Brain pericyte (primary cell): ENCODE data around the gene PAN3.
"Not testable (repeated sequence)": the region's sequence is repeated elsewhere in the genome, so short reads cannot be mapped to it uniquely, and the experiment has no call there.

Experiments used
- DNase-seq: peaks from one replicate; pipeline ENCODE4 v3.0.0-alpha.2; 2012; ENCODE audit warnings: low read depth, low spot score

Gene PAN3

DNA sequence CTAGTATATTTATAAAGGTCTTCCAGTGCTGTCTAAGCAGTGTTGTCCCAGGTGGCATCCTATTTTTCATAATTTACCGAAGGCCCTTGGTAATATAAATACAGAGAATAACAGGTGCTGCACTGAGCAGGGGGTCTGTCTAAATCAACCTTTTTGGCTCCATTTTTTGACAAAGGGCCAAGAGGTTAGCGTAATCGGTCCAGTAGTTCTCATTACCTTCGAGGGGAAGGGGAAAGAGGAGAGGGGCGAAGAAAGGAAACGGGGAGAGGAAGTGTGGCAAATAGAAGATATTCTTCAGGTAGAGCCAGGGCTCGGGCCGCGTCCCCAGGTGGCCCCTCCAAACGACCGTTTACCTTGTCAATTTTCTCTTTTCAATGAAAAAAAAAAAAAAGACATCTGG, 749 bp upstream of the PAN3 start:
- no peak for DNase-seq

DNA sequence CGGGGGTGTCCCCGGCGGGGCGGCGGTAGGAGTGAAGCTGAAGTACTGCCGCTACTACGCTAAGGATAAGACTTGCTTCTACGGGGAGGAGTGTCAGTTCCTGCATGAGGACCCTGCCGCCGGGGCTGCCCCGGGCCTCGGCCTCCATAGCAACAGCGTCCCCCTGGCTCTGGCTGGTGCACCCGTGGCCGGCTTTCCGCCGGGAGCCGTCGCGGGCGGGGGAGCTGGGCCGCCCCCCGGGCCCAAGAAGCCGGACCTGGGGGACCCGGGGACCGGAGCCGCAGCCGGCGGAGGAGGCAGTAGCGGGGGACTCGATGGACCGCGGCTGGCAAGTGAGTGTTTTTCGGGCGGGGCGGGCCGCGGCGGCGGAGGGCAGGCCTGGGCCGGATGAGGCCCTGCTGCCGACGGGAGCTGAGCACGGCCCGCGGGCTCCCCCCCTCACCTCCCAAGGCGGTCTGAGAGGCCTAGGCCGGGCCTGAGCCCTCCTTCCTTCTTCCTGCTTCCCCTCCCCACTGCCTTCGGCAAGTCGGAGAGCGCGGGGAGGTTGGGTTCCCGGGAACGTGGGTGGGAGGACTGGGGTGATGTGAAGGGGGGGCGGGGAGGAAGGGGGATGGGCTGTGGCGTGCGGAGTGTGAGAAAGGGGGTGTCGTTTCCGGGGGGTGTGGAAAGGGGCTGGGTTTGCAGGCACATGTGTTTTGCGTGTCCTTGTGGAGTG, 568 bp downstream of the PAN3 start:
- DNase-seq, result peak; percentile 10

DNA sequence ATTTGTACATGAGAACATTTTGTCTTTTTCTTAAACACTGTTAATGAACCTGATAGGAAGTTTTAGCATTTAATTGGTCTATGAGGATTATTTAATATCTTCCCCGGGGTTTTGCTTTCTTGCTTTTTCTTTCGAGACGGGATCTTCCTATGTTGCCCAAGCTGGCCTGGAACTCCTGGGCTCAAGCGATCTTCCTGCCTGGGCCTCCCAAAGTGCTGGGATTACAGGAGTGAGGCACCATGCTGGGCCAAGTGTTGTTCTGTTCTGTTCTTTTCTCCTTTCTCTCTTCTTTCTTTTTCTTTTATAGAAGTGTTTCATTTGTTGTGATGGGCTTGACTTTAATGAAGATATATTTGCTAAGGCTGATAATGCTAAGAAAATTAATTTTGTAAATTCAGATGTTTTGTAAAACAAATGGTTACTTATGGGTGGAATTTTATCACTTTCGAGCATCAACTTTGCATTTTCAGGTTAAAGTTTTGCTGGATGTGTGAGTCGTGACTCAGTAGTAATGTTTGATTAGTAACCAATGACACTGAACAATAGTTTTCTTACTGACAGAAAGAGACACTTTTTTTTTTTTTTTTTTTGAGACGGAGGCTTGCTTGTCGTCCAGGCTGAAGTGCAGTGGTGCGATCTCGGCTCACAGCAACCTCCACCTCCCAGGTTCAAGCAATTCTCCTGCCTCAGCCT, 2.2 kb downstream of the PAN3 start:
- no peak for DNase-seq

DNA sequence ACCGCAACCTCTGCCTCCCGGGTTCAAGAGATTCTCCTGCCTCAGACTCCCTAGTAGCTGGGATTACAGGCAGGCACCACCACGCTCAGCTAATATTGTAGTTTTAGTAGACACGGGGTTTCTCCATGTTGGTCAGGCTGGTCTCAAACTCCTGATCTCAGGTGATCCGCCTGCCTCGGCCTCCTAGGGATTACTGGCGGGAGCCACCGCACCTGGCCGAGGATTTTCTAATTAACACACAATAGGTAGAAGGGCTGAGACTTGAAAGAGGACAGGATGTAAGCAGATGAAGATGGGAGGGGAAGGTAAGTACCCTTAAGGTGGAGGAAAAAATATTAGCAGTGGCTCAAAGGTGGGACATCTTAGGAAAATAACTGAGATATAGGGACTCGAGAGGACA, 3.2 kb downstream of the PAN3 start:
- not testable (repeated sequence) for DNase-seq

DNA sequence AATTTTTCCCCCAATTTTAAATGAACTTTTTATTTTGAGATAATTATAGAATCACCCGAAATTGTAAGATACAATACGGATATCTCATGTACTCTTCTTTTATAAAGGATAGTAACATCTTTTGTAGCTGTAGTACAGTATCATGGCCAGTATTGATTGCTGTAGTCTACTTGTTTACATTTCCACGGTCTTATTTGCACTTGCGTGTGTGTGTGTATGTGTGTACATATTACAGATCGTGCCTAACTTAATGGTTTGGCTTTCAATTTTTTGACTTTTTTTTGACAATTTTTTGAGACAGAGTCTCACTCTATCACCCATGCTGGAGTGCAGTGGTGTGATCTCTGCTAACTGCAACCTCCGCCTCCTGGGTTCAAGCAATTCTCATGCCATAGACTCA, 6.7 kb downstream of the PAN3 start:
- no peak for DNase-seq

DNA sequence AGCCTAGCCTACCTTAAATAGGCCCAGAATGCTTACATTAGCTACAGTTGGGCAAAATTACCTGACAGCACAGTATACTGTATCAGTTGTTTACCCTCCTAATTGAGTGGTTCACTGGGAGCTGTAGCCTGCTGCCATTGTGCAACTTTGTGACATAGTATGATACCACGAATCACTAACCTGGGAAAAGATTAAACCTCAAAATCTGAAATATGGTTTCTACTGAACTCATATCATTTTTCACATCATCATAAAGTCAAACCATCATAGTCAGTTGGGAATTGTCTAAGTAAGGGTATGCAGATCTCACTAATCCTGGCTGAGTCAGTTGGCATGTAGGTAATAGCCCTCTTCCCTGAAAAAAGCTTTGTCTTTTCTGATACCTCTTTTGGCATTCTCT, 9.2 kb downstream of the PAN3 start:
- DNase-seq, result no peak

DNA sequence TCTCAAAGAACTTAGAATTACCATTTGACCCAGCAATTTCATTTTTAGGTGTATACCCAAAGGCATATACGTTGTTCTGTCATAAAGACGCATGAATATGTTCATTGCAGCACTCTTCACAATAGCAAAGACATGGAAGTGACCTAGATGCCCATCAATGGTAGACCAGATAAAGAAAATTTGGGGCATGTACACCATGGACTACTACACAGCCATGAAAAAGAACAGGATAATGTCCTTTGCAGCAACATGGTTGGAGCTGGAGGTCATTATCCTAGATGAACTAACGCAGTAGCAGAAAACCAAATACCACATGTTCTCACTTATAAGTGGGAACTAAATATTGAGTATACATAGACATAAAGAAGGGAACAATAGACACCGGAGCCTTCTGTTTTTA, 20.7 kb downstream of the PAN3 start:
- no peak for DNase-seq

DNA sequence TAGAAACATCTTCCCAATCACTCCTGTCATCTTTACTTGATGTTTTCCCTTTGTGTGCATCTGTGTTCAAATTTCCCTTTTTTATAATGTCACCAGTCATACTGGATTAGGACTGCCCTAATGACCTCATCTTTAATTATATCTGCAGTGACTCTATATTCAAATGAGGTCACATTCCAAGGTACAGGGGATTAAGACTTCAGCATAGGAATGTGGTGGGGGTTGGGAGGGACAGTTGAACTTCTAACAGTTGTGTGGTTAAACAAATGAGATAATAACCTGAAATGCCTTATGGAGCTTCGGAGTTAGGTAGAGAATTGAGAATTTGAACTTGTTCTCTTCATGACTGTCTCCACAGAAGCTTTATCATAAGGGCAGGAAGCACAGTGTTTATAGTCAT, 23.0 kb downstream of the PAN3 start:
- DNase-seq, result no peak

DNA sequence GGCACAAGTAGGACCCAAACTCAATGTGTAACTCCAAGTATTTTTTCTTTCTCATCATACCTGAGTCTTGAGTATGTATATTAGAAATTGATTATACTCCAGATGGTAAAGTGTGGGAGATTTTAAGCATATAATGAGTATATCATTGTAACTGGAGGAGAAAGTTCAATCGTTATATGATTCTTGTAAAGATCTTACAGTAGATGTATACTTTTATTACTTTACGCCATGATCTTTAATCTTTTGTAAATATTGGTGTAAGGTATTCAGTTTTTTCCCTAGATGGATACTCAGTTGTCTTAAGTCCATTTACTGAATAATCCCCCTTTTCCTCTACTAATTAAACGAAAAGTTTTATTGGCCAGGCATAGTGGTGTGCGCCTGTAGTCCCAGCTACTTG, 25.2 kb downstream of the PAN3 start:
- no peak for DNase-seq

DNA sequence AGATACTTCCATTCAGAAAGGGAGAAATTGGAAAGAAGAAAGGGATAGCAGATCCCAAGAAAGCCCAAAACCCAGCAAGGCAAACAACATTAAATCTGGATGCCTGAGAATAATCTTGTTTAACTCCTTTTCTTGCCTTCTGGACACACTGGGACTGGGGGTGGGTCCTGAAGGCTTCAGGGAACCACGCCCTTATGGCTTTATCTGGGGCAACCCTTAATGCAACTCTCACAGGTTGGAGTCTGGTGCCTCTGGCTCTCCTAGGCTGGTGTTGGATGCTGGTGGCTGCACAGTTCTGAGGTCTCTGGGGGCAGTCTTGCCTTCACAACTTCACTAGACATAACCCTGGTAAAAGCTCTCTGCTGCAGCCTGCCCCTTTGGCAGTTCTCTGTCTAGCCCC, 27.9 kb downstream of the PAN3 start:
- no peak for DNase-seq

DNA sequence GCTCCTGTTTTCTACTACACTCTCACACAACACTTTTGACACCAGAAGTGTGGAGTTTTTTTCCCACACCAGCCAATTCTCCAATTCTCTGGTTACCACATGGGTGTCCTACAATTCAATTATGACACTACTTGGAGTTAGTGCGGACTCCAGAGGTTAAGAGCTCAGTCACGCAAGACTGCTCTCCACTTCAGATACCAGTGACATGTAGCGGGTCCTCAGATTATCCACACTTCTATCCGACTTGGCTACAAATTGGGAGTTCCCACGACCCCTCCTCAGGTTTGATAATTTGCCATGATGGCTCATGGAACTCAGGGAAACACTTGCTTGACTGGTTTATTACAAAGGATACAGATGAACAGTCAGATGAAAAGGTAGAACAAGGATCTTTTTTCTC, 32.9 kb downstream of the PAN3 start:
- no peak for DNase-seq

DNA sequence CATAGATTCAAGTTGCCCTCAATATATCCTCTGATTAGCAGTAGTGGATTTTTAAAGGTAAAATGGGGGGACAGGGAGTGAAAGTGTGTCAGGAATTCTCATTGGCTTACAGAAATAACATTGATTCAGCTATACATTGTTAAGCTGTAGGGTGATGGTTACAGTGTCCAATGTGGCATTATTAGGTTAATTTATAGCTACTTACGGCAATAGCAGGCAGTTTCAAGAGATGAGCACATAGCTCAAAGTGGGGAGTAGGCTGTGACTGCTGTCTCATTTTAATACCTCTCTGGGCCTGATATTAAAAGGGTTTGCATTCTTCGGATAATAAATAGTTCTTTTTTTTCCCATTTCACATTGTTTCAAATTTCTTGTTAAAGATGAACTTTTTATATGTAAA, 34.6 kb downstream of the PAN3 start:
- no peak for DNase-seq

DNA sequence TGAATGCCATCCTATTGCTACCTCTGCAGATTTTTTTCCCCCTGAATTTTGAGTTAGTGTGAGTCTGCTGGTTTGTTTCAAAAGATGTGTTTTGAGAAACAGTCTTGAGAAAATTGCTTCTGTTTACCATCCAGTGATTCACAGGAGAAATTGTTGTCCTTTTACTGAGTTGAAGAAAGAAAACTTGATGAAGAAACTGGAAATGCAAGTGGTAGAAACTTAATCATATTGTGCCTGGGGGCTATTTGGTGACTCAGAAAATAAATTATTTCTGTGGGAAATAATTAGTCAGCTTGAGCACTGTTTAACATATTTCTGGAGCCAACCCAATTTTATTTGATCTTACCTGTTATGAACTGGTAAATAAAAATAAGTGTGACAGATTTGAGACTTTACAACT, 35.4 kb downstream of the PAN3 start:
- DNase-seq, result no peak

DNA sequence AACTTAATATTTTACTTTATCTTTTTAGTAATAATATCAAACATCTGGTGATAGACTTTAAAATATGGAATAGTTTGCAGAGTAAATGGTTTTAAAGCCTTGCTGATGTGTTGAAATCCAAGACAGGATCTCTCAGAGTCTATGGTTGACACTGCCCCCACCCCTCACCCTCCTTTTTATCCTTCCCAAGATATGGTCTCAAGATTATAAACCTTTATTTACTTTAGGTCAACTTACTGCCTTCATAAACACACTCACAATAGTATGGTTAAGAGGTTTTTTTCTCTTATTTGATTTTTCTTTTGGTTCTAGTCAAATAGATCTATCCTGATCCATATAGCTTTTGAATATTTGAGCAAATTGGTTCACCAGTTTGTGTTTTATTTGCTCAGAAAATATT, 39.0 kb downstream of the PAN3 start:
- DNase-seq, result no peak

DNA sequence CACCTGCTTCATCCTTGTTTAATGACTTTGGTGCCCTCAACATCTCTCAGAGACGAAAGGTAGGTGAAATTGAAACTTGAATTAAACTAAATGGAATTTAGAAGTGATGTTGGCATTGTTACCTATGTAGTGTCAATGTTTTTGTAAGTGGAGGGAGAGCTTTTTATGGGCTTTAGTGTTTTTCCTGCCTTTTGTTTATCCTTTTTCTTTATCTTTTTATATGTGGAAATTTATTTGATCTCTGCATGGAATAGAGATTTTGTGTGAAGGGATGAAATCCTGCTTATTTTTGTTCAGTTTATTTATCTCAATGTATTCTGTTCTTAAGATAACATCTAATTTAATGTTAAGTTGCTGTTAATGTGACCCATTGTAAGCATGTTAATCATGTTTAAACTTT, 39.5 kb downstream of the PAN3 start:
- no peak for DNase-seq

DNA sequence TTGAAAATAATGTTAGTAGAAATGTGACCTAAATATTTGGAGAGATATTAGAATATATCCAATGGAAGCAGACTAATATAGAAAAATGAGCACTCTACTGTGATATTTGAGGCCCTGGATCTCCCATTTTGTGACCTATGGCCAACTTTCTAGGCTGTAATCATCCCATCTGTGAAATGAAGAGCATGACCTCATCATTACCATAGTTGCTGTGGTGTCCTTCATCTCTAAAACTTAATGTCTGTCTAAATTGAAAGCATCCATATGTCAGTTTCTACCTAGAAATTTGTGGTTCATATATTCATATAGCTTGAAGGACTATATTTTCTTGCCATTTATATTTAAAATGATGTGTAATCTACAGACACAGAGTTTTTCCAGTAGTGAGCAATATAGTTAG, 41.6 kb downstream of the PAN3 start:
- no peak for DNase-seq

DNA sequence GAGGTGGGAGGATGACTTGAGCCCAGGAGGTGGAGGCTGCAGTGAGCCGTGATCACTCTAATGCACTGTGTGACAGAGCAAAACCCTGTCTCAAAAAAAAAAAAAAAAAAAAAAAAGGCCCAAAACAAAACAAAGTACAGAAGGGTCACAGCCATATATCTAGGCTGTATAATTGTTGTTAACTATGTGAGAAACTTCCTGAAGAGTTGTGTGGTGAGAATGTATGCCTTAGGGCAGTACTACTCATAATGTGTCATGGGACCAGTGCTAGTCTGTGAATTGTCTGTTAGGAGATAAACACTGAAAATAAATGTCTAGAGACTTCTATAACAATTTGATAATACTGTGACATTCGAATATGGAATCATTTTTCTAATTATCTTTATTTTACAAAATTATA, 43.1 kb downstream of the PAN3 start:
- no peak for DNase-seq

DNA sequence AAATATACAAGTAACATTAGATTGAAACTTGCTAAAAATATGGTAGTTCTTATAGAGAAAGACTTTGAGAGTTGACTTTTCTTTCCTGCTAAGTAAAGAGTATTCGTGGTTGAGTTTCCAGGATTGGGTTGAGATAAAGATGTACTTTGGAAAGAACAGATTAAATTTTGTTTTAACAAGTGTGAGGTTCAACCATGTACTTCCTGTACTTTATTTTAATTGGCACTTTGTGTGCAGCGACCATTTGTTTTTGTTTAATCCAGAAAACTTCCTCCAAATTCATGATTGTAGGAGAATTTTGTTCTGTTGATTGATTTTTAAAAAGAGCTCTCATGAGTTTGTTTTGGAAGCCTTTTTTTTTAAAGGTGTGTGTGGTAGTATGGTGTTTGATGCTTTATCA, 46.9 kb downstream of the PAN3 start:
- DNase-seq, result no peak

DNA sequence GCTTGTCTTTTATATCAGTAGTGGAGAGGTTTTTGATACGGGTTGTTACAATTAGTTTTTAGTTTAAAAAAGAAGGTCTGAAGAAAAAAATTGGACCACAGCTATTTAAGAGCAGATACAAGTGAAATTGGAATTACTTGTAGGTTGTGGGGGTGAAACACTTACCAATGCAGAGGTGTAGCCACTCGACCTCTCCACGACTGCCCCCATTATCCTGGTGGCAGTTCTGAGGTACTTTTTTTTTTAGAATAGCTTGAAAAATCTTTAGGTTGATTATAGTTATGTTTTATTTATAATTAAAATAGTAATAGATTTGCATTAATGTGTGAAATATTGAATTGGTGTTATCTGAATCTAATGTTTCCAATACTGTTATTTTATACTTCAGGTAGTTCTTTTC, 60.7 kb downstream of the PAN3 start:
- no peak for DNase-seq

DNA sequence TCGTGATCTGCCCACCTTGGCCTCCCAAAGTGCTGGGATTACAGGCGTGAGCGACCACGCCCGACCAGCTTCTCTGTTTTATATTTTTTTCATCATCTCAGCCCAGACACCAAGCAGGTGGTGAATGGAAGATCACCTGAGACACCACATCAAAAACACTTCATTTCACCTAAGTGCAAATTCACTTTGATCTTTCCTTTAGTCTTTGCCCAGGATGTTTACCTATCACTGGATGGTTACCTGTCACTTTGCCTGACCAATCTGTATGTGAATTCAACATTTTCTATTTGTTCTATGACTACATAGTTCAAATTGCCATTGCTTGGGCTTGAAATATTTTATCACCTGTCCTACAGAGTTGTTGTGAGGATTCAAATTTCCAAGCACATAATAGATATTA, 65.7 kb downstream of the PAN3 start:
- DNase-seq, result no peak

DNA sequence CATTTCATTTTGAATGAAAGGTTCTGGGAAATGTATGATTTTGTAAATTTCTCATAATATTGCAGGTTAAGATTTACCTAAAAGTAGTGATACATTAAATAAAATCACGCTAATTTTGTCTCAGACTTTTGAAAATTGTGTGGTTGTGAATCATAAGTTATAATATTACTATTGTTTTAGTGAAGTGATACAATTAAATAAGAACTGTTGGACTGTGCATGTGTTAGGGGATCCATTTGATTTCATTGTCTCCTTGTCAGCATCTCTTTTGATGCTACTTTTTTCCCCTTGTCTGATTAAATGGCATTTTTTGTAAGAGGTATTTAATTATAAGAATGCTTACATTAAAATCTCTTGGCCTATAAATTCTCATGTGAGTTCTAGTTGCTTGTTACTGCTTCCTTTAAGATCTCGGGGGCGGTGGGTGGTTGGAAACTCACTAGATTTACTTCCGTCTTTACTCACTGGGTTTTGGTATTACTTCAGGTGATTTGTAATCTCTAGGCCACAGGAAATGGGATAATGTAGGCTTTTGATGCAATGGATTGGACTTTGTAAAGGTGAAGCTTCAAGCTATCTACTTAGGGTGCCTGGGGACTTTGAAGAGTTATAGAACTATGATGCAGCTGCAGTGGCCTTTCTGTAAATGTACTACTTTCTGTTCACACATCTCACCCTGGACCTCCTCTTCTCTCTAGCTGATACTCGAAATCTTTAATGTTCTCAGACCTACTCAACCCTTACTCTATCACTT, 66.5 kb downstream of the PAN3 start:
- DNase-seq, result no peak

DNA sequence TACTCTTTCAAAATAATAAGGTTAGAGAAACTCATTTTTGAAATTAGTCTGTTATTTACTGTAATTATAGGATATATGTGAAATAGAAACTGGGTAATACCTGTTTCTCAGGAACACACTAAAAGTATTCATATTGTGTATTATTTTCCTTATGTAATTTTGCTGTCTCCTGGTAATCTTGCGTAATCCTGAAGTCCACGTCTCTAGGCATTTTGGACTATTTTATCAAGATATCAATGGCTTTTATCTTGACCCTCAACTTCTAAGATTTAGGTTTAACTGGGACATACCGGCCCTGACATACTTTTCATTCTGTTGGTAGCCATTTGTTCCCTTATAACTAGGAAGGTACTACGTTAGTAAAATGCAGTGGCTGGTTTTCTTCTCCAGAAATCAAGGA, 80.3 kb downstream of the PAN3 start:
- no peak for DNase-seq
